Smooth muscle cell (in vitro differentiated cells): ENCODE measurements around the gene TASP1. TPM values are rescaled to one million over a fixed set of nuclear protein-coding genes. Genes with fewer than 3 reads are reported as not detected.
A peak's percentile ranks its signal among the peaks of the same experiment; 100 is the strongest.

Experiments
- DNase-seq: peaks from one replicate; lab custom pipeline; 2025; ENCODE audit not compliant: unreplicated experiment; lab: John Stamatoyannopoulos, UW
- H2AFZ ChIP-seq: fragments of 200-600 bp; sonication (generic); 2 replicates; pipeline ENCODE4 v1.6.0; 2016; ENCODE audit warnings: antibody characterized with exemption, low read depth, mild to moderate bottlenecking
- H3F3A ChIP-seq: fragments of 200-600 bp; sonication (generic); 2 replicates; pipeline ENCODE4 v1.6.0; 2017; ENCODE audit warnings: antibody characterized with exemption, low read depth
- H3K27ac ChIP-seq: fragments of 200-600 bp; sonication (generic); 2 replicates; pipeline ENCODE4 v1.5.1; 2016; ENCODE audit warnings: low read depth, mild to moderate bottlenecking
- H3K27me3 ChIP-seq: fragments of 200-600 bp; sonication (generic); 2 replicates; pipeline ENCODE4 v1.6.1; 2016; ENCODE audit warnings: low read depth, mild to moderate bottlenecking
- H3K36me3 ChIP-seq: fragments of 200-600 bp; sonication (generic); 2 replicates; pipeline ENCODE4 v1.5.1; 2016; ENCODE audit warnings: low read depth
- H3K4me1 ChIP-seq: fragments of 200-600 bp; sonication (generic); 2 replicates; pipeline ENCODE4 v1.5.1; 2016; ENCODE audit warnings: low read depth
- H3K4me2 ChIP-seq: fragments of 200-600 bp; sonication (generic); 2 replicates; pipeline ENCODE4 v1.6.0; 2016; ENCODE audit warnings: mild to moderate bottlenecking
- H3K4me3 ChIP-seq: fragments of 200-600 bp; sonication (generic); 2 replicates; pipeline ENCODE4 v1.5.1; 2016; ENCODE audit warnings: mild to moderate bottlenecking
- H3K79me2 ChIP-seq: fragments of 200-600 bp; sonication (generic); 2 replicates; pipeline ENCODE4 v1.6.0; 2016; ENCODE audit warnings: low read depth, mild to moderate bottlenecking
- H3K9ac ChIP-seq: fragments of 200-600 bp; sonication (generic); 2 replicates; pipeline ENCODE4 v1.6.0; 2016; ENCODE audit warnings: low read depth
- H3K9me3 ChIP-seq: fragments of 200-600 bp; sonication (generic); replicated peaks from 2 replicates; pipeline ENCODE4 v1.5.1; 2016; ENCODE audit warnings: low read depth
- H4K20me1 ChIP-seq: fragments of 200-600 bp; sonication (generic); 2 replicates; pipeline ENCODE4 v1.6.0; 2016; ENCODE audit warnings: low read depth
- CTCF ChIP-seq: fragments of 200-600 bp; sonication (generic); IDR thresholded peaks from 2 replicates; pipeline ENCODE4 v1.5.1; 2017; ENCODE audit warnings: borderline replicate concordance, mild to moderate bottlenecking, antibody characterized with exemption; ENCODE audit not compliant: insufficient read depth, poor library complexity, severe bottlenecking
- WGBS: methylation state at CpG from one replicate; pipeline ENCODE4 v1.1.7; 2016; ENCODE audit warnings: low lambda C conversion rate; 5-methylcytosine and 5-hydroxymethylcytosine counted together
- polyA plus RNA-seq: library from polyadenylated mRNA; unstranded; fragments of >200 nt; fragmentation: Nextera tagmentation; extraction: Ambion mirVana; gene quantifications from 2 replicates; pipeline ENCODE4 v1.2.1, GENCODE V29; 2016
- total RNA-seq: library from RNA; depleted of rRNA; stranded (reverse); fragments of >200 nt; gene quantifications from 2 replicates; pipeline ENCODE4 v1.2.3, GENCODE V29; 2014

TASP1 gene
- total and polyA plus RNA-seq, 2 experiments from 2014 or later = 6.4 to 17.5 TPM

GRCh38 chr20:13344671-13345070, 294.1 kb downstream of the TASP1 start:
- no peaks in the 10 kb centered on the region for H3K9me3 ChIP-seq
- no peak for TF ChIP-seq CTCF
- peaks cover 11% of the 10 kb centered on the region for H3F3A ChIP-seq
- no peaks in the 10 kb centered on the region for H3K79me2 ChIP-seq
- H4K20me1 ChIP-seq = no peaks in the 10 kb centered on the region
- no peaks in the 10 kb centered on the region for H3K36me3 ChIP-seq
- WGBS = 61% methylated on average over 9 of the region's 9 CpGs
- H2AFZ ChIP-seq = peak overlapping the region; percentile 5
- peak overlapping the region; percentile 32 for H3K27ac ChIP-seq
- no peak for DNase-seq
- H3K4me1 ChIP-seq = peaks cover 10% of the 10 kb centered on the region
- H3K9ac ChIP-seq = no peak overlapping the region
- no peaks in the 10 kb centered on the region for H3K27me3 ChIP-seq
- no peak overlapping the region for H3K4me2 ChIP-seq
- H3K4me3 ChIP-seq = no peak overlapping the region

- no peak for DNase-seq
- TF ChIP-seq CTCF = no peak
- Histone ChIP-seq H2AFZ (peak overlapping the region; percentile 26), H3K4me2 (peak overlapping the region; percentile 53), H4K20me1 (no peaks in the 10 kb centered on the region), H3K36me3 (no peaks in the 10 kb centered on the region), H3K9ac (peak overlapping the region; percentile 54), H3K79me2 (no peaks in the 10 kb centered on the region), H3K9me3 (no peaks in the 10 kb centered on the region), H3K27me3 (no peaks in the 10 kb centered on the region), H3K4me3 (no peak overlapping the region), H3F3A (peaks cover 5% of the 10 kb centered on the region), H3K27ac (peak overlapping the region; percentile 96), H3K4me1 (no peaks in the 10 kb centered on the region)
- WGBS = 23% methylated on average over 12 of the region's 12 CpGs
Observed at GRCh38 chr20:13342469-13343242, 296.1 kb downstream of the TASP1 start.

- no peaks in the 10 kb centered on the region for H3K36me3 ChIP-seq
- no peak overlapping the region for H3K4me3 ChIP-seq
- H3F3A ChIP-seq = peaks cover 3% of the 10 kb centered on the region
- no peak overlapping the region for H2AFZ ChIP-seq
- no peaks in the 10 kb centered on the region for H3K4me1 ChIP-seq
- H3K27me3 ChIP-seq = no peaks in the 10 kb centered on the region
- H3K4me2 ChIP-seq = peak overlapping the region; percentile 53
- peak overlapping the region; percentile 96 for H3K27ac ChIP-seq
- DNase-seq = no peak
- no peak for TF ChIP-seq CTCF
- H3K79me2 ChIP-seq = no peaks in the 10 kb centered on the region
- no peaks in the 10 kb centered on the region for H3K9me3 ChIP-seq
- no peak overlapping the region for H3K9ac ChIP-seq
- WGBS = 65% methylated on average over 9 of the region's 9 CpGs
- no peaks in the 10 kb centered on the region for H4K20me1 ChIP-seq
Observed at GRCh38 chr20:13341737-13342393, 296.9 kb downstream of the TASP1 start.
